ENCODE results near the gene ARSB.
A peak's percentile ranks its signal among the peaks of the same experiment; 100 is the strongest.
"Not testable (repeated sequence)": the region's sequence is repeated elsewhere in the genome, so short reads cannot be mapped to it uniquely, and the experiment has no call there.

The ARSB gene

GRCh38 chr5:78781611-78782286 lies 203.4 kb downstream of the ARSB start:
- DNase-seq (ENCODE audit: low spot score) = no peak
- FAIRE-seq = no peak

GRCh38 chr5:78779771-78780616 lies 205.1 kb downstream of the ARSB start:
- FAIRE-seq (no peak), DNase-seq (ENCODE audit: low spot score) (no peak)

- FAIRE-seq (no peak), DNase-seq (ENCODE audit: low spot score) (no peak)
Measured at GRCh38 chr5:78779262-78779661, 205.8 kb downstream of the ARSB start.

- no peak for DNase-seq (ENCODE audit: low spot score)
- FAIRE-seq = no peak
Measured at GRCh38 chr5:78778538-78778937, 206.6 kb downstream of the ARSB start.

- DNase-seq (ENCODE audit: low spot score) = no peak
- no peak for FAIRE-seq
Measured at GRCh38 chr5:78777901-78778300, 207.2 kb downstream of the ARSB start.

GRCh38 chr5:78776637-78777036 lies 208.5 kb downstream of the ARSB start:
- peak; percentile 16 for DNase-seq (ENCODE audit: low spot score)
- FAIRE-seq = no peak

- DNase-seq (ENCODE audit: low spot score) (no peak), FAIRE-seq (no peak)
Measured at GRCh38 chr5:78773655-78774054, 211.5 kb downstream of the ARSB start.

GRCh38 chr5:78771260-78772205 lies 213.6 kb downstream of the ARSB start:
- no peak for FAIRE-seq
- no peak for DNase-seq (ENCODE audit: low spot score)

GRCh38 chr5:78768781-78769380 lies 216.2 kb downstream of the ARSB start:
- FAIRE-seq = no peak
- no peak for DNase-seq (ENCODE audit: low spot score)

- DNase-seq (ENCODE audit: low spot score) (no peak), FAIRE-seq (no peak)
Measured at GRCh38 chr5:78766412-78766762, 218.7 kb downstream of the ARSB start.

GRCh38 chr5:78765756-78766411 lies 219.2 kb downstream of the ARSB start:
- FAIRE-seq (no peak), DNase-seq (ENCODE audit: low spot score) (no peak)

GRCh38 chr5:78765116-78765515 lies 220.0 kb downstream of the ARSB start:
- DNase-seq (ENCODE audit: low spot score) = no peak

GRCh38 chr5:78763659-78764189 lies 221.4 kb downstream of the ARSB start:
- no peak for FAIRE-seq

More at GRCh38 chr5:78765116-78765515, 220.0 kb downstream of the ARSB start:
- no peak for FAIRE-seq

GRCh38 chr5:78762743-78763142 lies 222.4 kb downstream of the ARSB start:
- FAIRE-seq; DNase-seq (ENCODE audit: low spot score): not testable (repeated sequence)

More at GRCh38 chr5:78763659-78764189, 221.4 kb downstream of the ARSB start:
- no peak for DNase-seq (ENCODE audit: low spot score)

GRCh38 chr5:78761840-78762239 lies 223.3 kb downstream of the ARSB start:
- DNase-seq (ENCODE audit: low spot score) = no peak
- no peak for FAIRE-seq

- DNase-seq (ENCODE audit: low spot score) = no peak
- no peak for FAIRE-seq
Measured at GRCh38 chr5:78760770-78761169, 224.3 kb downstream of the ARSB start.

- no peak for DNase-seq (ENCODE audit: low spot score)
- FAIRE-seq = no peak
Measured at GRCh38 chr5:78760366-78760765, 224.7 kb downstream of the ARSB start.

- DNase-seq (ENCODE audit: low spot score) (peak; percentile 18), FAIRE-seq (no peak)
Measured at GRCh38 chr5:78758169-78758839, 226.8 kb downstream of the ARSB start.

- peak; percentile 18 for DNase-seq (ENCODE audit: low spot score)
- FAIRE-seq = no peak
Measured at GRCh38 chr5:78757269-78758053, 227.6 kb downstream of the ARSB start.

All from RCC 7860 (cell line).